IPS-15b (cell line): ENCODE data around the gene UTRN.
A peak's percentile ranks its signal among the peaks of the same experiment; 100 is the strongest.

Source experiments
- H3K27me3 ChIP-seq: one replicate; pipeline ENCODE4 v1.6.1; 2013; ENCODE audit warnings: low read length; ENCODE audit not compliant: control insufficient read depth, insufficient read depth
- H3K36me3 ChIP-seq: one replicate; pipeline ENCODE4 v1.6.1; 2013; ENCODE audit warnings: low read length; ENCODE audit not compliant: control insufficient read depth, insufficient read depth
- H3K4me1 ChIP-seq: one replicate; pipeline ENCODE4 v1.6.1; 2013; ENCODE audit warnings: mild to moderate bottlenecking, low read length; ENCODE audit not compliant: control insufficient read depth, insufficient read depth
- H3K4me3 ChIP-seq: one replicate; pipeline ENCODE4 v1.5.1; 2013; ENCODE audit warnings: low read depth, low read length
- H3K9ac ChIP-seq: one replicate; pipeline ENCODE4 v1.6.1; 2013; ENCODE audit warnings: low read depth, mild to moderate bottlenecking, low read length
- H3K9me3 ChIP-seq: one replicate; pipeline ENCODE4 v1.6.1; 2013; ENCODE audit warnings: mild to moderate bottlenecking, low read length; ENCODE audit not compliant: control insufficient read depth, insufficient read depth

Gene UTRN

DNA sequence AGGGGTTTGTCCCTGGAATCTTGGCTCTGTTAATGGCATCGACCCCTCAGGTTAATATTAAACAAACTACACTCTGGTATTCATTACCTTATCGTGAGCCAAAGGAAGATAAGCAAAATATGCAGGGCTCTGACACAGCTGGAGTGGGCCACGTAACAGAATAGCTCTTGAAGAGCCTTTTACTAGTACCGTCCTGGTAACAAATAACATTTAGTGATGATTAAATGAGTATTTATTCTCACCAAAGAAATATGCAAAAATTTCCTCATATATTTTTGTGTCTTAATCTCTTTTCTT is 20.1 kb upstream of the UTRN start:
- H3K36me3 ChIP-seq: no peaks in the 10 kb centered on the region
- H3K4me1 ChIP-seq: peaks cover 16% of the 10 kb centered on the region
- no peaks in the 10 kb centered on the region for H3K27me3 ChIP-seq
- H3K9me3 ChIP-seq: no peaks in the 10 kb centered on the region
- H3K9ac ChIP-seq: no peak overlapping the region
- no peak overlapping the region for H3K4me3 ChIP-seq

DNA sequence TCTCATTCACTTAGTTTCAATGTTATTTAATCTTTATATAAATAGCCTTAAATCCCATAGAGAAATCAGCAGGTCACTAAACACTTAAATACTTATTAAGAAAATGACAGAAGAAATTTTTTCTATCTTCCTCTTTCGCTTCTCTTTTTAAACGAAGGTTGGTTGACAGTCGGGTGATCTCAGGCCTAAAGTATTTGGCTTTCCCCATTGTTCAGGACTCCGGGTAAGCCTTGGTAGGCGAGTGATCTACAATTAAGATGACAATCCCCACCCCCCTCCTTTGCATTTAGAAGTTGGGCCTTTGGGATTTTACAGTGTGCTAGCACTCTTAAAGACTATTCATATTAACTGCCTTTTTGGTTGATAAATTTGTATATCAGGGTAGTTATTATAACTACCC is 19.7 kb upstream of the UTRN start:
- H3K27me3 ChIP-seq: no peaks in the 10 kb centered on the region
- no peaks in the 10 kb centered on the region for H3K9me3 ChIP-seq
- H3K4me3 ChIP-seq: no peak overlapping the region
- H3K36me3 ChIP-seq: no peaks in the 10 kb centered on the region
- peaks cover 16% of the 10 kb centered on the region for H3K4me1 ChIP-seq
- H3K9ac ChIP-seq: no peak overlapping the region

DNA sequence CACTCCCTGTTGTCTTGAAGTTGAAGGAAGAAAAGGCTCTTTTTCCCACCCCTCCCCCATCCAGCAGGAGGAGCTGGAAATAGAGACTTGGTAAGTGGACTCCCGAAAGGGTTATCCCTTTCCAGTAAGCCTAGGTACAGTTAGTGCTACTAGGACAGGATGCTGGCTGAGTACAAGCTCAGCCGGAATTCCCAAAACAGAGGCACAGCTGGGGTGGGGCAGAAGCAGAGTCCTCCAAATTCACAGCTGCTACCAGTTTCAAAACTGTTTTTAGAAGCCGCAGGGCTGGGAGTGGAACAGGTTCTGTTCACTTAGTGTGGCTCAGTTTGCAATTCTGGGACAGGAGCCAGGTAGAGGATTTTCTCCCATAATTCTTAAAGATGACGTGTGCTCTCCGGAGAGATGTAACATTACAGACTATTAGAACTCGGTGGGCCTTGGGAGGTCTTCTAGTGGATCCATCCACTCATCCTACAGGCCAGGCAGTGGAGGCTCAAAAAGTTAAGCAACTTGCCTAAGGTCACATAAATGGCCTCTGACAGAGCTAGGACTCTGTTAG is 19.0 kb upstream of the UTRN start:
- Histone ChIP-seq H3K27me3 (no peaks in the 10 kb centered on the region), H3K4me1 (peaks cover 16% of the 10 kb centered on the region), H3K4me3 (peak overlapping the region; percentile 18), H3K36me3 (no peaks in the 10 kb centered on the region), H3K9me3 (no peaks in the 10 kb centered on the region), H3K9ac (no peak overlapping the region)

DNA sequence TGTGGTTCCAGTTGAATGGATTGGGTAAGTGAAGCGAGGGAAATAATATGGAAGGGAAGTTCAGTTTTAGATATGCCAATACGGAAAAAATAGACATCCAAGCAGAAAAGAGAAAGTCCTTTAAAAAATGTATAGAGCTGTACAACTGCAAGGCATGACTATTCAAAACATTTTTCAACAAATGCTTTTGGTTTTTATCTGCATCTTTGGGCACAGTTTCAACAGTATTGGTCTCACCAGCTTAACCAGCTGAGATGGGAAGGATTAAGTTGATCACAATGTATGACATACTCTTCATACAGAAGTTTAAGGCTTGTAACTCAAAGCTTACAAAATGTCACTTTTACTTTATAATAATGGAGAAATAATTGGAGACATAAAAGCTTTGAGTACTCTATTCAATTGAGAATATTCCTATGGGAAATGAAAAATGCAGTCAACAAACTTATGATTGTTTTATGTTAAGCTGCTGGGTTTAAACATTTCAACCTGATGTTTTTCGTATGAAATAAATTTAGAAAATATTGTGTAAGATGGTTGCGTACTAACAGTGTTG is 16.3 kb upstream of the UTRN start:
- Histone ChIP-seq H3K4me3 (no peak overlapping the region), H3K36me3 (no peaks in the 10 kb centered on the region), H3K9me3 (no peaks in the 10 kb centered on the region), H3K4me1 (peaks cover 16% of the 10 kb centered on the region), H3K27me3 (no peaks in the 10 kb centered on the region), H3K9ac (no peak overlapping the region)

DNA sequence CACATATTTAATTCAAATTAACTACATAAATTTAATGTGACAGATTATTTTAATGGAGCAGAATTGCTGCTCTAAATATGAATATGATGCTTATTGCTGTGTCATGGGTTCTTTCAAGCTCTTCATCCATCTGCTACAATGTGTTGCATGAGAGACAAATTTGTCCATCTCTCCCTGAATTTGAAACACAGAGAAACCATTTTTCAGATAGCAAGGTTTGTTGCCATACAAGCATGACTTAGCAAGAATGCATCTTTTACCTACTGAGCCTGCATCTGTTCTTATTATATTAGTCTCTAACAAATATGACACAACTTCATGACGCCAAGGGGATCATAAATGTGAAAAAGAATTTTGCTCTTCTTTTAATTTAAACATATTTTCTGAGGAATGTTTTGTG is 8.0 kb upstream of the UTRN start:
- H3K9me3 ChIP-seq: no peaks in the 10 kb centered on the region
- H3K36me3 ChIP-seq: no peaks in the 10 kb centered on the region
- H3K4me1 ChIP-seq: peaks cover 11% of the 10 kb centered on the region
- H3K9ac ChIP-seq: no peak overlapping the region
- no peaks in the 10 kb centered on the region for H3K27me3 ChIP-seq
- no peak overlapping the region for H3K4me3 ChIP-seq

DNA sequence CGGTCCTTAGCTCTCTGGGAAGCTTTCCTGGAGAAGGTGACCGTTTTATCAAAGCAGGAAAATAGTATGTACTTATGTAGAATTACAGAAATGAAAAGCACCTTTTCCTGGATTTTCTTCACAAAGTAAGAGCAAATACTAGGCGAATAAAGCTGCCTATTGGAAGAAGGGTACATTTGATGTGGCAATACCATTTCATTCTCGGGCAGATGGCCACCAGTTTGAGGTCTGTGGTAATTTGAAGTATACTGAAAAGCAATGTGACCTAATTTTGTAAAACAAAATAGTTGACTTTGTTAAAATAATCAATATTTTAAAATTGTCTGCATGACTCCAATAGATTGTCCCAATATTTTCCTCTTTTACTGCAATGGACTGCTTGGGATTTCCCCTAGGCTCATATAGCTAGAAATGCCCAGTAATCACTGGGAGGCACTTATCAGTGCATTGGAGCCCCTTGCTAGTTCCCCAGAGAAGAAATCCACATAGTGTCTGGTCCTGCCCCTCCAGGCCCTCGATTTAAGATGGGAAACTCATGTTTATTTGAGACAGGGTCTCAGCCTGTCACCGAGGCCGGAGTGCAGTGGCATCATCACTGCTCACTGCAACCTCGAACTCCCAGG is 7.4 kb upstream of the UTRN start:
- Histone ChIP-seq H3K4me1 (peaks cover 11% of the 10 kb centered on the region), H3K27me3 (no peaks in the 10 kb centered on the region), H3K9me3 (no peaks in the 10 kb centered on the region), H3K36me3 (no peaks in the 10 kb centered on the region), H3K9ac (no peak overlapping the region), H3K4me3 (no peak overlapping the region)

DNA sequence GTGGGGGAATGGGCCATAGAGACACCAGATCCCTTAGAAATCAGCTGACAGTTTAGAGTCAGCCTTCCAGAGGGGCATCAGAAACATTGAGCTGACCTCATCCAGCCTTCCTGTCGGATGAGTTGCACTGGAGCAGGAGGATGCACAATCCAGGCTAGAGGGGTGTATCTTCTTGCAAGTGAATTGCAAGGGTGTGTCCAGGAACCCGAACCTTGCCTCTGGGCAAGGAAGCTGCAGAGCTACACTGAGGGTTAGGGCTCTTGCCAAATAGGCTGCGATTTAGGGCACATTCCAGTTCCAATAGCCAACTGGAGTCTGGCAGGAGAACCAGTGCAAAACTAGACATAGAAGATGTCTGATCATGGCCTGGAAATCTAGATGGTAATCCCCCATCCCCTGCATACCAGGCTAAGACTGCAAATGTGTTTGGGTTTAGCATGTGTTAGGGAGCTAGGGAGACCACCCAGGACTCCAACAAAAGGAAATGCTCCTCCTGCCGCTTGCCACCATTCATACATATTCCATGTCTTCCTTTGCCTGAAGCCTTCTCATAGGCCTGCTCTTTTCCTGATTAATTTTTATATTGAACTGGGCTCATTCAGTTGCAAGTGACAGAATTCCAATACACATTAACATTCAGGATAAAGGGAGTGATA is 6.3 kb upstream of the UTRN start:
- Histone ChIP-seq H3K9ac (no peak overlapping the region), H3K4me1 (peaks cover 11% of the 10 kb centered on the region), H3K9me3 (no peaks in the 10 kb centered on the region), H3K27me3 (peaks cover 7% of the 10 kb centered on the region), H3K4me3 (no peak overlapping the region), H3K36me3 (no peaks in the 10 kb centered on the region)

DNA sequence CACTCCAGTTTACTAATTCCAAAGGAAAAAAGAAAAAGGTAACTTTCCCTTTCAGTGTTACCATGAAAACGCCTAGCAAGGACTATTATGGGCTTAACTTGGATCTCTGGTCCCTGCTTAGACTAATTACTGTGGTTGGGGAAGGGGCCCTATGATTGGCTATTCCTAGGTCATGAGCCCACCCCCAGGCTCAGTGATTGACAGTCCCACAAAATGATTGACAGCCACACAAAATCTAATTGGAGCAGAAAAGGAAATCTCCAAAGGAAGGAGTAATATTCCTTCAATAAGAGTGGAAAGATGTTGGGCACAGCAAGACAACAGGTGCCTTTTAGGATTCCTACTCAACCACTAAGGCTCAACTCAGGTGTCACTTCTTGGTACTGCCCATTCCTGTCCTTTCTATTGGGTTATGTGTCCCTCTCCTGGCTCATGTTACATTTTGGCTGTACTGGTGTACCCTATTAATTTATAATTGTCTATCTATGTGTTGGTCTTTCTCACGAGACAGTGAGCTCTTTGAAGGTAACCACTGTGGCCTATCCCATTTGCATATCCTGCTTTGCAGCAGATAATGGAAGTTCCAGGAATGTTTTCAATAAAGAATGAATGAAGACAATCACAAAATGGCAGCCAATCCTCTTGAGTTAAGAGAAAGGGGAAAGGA is 5.5 kb upstream of the UTRN start:
- H3K9me3 ChIP-seq: no peaks in the 10 kb centered on the region
- no peaks in the 10 kb centered on the region for H3K36me3 ChIP-seq
- H3K9ac ChIP-seq: no peak overlapping the region
- H3K4me3 ChIP-seq: no peak overlapping the region
- peaks cover 8% of the 10 kb centered on the region for H3K27me3 ChIP-seq
- peaks cover 11% of the 10 kb centered on the region for H3K4me1 ChIP-seq

DNA sequence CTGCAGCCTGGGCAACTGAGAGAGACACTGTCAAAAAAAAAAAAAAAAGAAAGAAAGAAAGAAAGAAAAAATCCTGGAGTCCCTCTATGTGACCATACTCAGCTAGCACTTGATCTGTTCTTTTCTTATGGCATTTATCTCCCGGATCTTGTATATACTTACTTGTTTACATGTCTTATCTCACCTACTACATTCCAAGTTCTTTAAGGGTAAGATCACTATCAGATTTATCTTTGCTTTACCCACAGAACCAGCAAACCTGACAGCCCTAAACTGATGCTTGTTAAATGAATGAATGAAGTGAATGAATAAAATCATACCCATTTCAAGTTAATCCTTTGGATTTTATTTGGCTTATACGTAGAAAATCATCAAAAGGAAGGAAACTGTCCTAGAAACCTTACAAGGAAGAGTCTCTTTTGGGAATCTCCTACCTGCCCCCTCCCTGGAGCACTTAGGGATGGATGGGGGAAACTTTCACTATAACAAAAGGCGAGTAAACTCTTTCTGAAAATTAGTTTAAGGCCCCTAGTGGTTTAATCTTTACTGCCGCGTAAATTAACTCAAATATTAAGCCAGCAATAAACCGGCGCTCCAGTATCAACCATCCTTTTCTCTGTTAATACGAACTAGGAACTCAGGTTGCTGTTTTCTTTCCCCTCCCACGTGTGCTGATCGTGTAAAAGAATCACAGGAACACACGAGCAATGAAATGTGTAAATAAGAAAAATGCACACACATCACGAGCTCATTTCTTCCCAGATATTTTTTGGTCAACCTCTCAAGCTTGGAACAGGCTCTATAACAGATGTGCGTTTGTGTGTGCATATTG is 1.3 kb upstream of the UTRN start:
- Histone ChIP-seq H3K9me3 (no peaks in the 10 kb centered on the region), H3K36me3 (no peaks in the 10 kb centered on the region), H3K4me1 (peaks cover 13% of the 10 kb centered on the region), H3K27me3 (peaks cover 18% of the 10 kb centered on the region), H3K4me3 (peak overlapping the region; percentile 95), H3K9ac (no peak overlapping the region)

DNA sequence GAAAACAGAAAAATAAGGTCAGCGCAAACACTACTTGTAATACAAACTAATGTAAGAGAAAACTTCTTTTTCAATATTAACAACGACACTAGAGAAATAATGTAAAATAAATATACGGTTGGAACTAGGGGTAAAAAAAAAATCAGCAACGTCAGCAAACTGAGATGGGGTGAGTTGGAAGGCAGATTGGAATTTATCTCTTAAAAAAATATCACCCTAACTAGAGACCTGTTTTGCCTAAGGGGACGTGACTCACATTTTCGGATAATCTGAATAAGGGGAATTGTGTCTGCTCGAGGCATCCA is 705 bp upstream of the UTRN start:
- Histone ChIP-seq H3K4me1 (peaks cover 8% of the 10 kb centered on the region), H3K9me3 (no peaks in the 10 kb centered on the region), H3K36me3 (no peaks in the 10 kb centered on the region), H3K9ac (no peak overlapping the region), H3K4me3 (peak overlapping the region; percentile 95), H3K27me3 (peaks cover 18% of the 10 kb centered on the region)

DNA sequence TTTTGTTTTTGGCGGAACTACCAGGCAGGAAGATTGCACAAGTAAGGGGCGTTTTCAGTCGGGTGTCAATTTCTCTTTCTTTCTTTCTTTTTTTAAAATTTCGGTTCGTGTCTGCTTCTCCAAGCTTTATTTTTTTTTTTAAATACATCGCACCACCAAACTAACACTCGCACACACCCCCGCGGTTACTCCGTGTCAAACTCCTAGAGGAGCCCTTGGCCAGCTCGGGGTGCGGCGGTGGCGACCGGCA is 338 bp downstream of the UTRN start:
- H3K27me3 ChIP-seq: peaks cover 18% of the 10 kb centered on the region
- no peaks in the 10 kb centered on the region for H3K36me3 ChIP-seq
- H3K4me1 ChIP-seq: peaks cover 6% of the 10 kb centered on the region
- H3K9me3 ChIP-seq: no peaks in the 10 kb centered on the region
- H3K9ac ChIP-seq: peak overlapping the region; percentile 40
- H3K4me3 ChIP-seq: peak overlapping the region; percentile 95
